Neutrophil (primary cell): ENCODE results near the gene FOXD1.
"Not testable (repeated sequence)": the region's sequence is repeated elsewhere in the genome, so short reads cannot be mapped to it uniquely, and the experiment has no call there.

Experiments used
- H3K27ac ChIP-seq: fragments of 200-600 bp; sonication (generic); 2 replicates; pipeline ENCODE4 v1.5.1; 2016; ENCODE audit warnings: mild to moderate bottlenecking, moderate library complexity
- H3K27me3 ChIP-seq: fragments of 200-600 bp; sonication (generic); 2 replicates; pipeline ENCODE4 v1.6.0; 2016; ENCODE audit warnings: mild to moderate bottlenecking
- H3K36me3 ChIP-seq: fragments of 200-600 bp; sonication (generic); 2 replicates; pipeline ENCODE4 v1.5.1; 2017
- H3K4me1 ChIP-seq, 2 experiments: fragments of 200-600 bp in 1 of 2; sonication (generic) in 1 of 2; 1 replicate in 1 of 2; 2 replicates in 1 of 2; pipeline versions ENCODE4 v1.5.1 to v1.6.1; 2013 to 2016; ENCODE audit warnings: low read depth in 1 of 2, low read length in 1 of 2, mild to moderate bottlenecking in 1 of 2, moderate library complexity in 1 of 2; ENCODE audit not compliant: control insufficient read depth in 1 of 2, insufficient read depth in 1 of 2
- H3K4me3 ChIP-seq, 2 experiments: fragments of 200-600 bp in 1 of 2; sonication (generic) in 1 of 2; 1 replicate in 1 of 2; 2 replicates in 1 of 2; pipeline ENCODE4 v1.5.1; 2013 to 2016; ENCODE audit warnings: low read depth in 1 of 2, low read length in 1 of 2, mild to moderate bottlenecking in 1 of 2, moderate library complexity in 1 of 2
- H3K9me3 ChIP-seq: fragments of 200-600 bp; sonication (generic); 2 replicates; pipeline ENCODE4 v1.5.1; 2016
- TF ChIP-seq, protein P1 (sequence below): fragments of 200-600 bp; sonication (generic); IDR thresholded peaks from 2 replicates; pipeline ENCODE4 v1.5.1; 2016; ENCODE audit warnings: antibody characterized with exemption

FOXD1 gene

DNA sequence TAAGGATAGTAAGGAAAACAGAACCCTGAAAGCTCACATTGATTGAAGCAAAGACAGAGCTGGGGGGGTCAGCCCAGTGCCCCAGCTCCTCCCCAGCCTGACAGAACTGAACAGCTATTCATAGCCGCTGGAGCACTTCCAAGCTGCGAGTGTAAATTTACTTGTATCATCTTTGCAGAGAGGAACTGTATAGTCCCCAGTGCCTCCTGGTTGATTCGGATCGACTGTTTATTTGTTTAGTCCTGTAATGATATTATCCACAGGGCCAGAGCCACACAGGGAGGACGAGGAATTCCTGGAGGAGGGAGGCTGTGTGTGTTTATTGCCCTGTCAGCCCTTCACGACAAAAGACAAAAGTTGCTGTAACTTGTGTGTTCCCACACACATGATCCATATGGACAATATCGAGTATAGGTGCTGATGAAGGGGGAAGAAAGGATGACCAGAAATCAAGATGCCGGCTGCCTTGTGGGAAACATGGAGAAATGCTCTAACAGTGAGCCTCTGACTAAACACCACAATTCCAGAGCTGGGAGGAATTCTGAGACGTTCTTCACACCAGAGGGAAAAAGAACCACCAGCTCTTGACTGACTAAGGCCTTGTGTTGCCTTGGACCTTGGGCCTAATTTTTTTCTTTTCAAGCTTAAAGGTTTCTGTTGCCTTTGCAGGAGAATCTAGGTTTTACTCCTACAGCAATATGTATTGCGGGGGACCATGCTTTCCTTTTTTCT is 31.1 kb downstream of the FOXD1 start:
- Histone ChIP-seq H3K27me3 (peaks cover 100% of the 10 kb centered on the region), H3K9me3 (no peaks in the 10 kb centered on the region), H3K27ac (no peak overlapping the region), H3K4me1 (no peaks in the 10 kb centered on the region), H3K36me3 (no peaks in the 10 kb centered on the region), H3K4me3 (no peak overlapping the region)
- TF ChIP-seq, protein P1, sequence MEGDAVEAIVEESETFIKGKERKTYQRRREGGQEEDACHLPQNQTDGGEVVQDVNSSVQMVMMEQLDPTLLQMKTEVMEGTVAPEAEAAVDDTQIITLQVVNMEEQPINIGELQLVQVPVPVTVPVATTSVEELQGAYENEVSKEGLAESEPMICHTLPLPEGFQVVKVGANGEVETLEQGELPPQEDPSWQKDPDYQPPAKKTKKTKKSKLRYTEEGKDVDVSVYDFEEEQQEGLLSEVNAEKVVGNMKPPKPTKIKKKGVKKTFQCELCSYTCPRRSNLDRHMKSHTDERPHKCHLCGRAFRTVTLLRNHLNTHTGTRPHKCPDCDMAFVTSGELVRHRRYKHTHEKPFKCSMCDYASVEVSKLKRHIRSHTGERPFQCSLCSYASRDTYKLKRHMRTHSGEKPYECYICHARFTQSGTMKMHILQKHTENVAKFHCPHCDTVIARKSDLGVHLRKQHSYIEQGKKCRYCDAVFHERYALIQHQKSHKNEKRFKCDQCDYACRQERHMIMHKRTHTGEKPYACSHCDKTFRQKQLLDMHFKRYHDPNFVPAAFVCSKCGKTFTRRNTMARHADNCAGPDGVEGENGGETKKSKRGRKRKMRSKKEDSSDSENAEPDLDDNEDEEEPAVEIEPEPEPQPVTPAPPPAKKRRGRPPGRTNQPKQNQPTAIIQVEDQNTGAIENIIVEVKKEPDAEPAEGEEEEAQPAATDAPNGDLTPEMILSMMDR = no peak

DNA sequence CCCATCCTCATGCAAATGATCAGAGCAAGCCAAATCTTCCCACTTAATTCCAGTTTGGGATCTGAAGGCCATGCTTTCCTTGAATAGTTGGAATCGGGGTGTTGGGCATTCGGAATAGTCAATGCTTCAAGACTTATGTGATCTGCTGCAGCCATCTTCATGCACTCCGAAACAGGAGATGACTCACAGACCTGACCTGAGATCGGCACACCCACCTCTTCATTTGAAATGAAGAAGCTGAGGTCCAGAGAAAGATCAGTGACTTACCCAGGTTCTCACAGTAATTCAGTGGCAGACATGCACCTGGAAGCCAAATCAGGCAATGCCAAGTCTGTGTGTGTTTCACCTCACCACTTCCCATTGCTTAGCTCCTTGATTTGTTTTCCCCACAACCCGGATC is 33.0 kb downstream of the FOXD1 start:
- peaks cover 98% of the 10 kb centered on the region for H3K27me3 ChIP-seq
- H3K9me3 ChIP-seq = no peaks in the 10 kb centered on the region
- no peak overlapping the region for H3K4me3 ChIP-seq
- H3K36me3 ChIP-seq = no peaks in the 10 kb centered on the region
- no peaks in the 10 kb centered on the region for H3K4me1 ChIP-seq
- no peak overlapping the region for H3K27ac ChIP-seq
- TF ChIP-seq, protein P1 = no peak

DNA sequence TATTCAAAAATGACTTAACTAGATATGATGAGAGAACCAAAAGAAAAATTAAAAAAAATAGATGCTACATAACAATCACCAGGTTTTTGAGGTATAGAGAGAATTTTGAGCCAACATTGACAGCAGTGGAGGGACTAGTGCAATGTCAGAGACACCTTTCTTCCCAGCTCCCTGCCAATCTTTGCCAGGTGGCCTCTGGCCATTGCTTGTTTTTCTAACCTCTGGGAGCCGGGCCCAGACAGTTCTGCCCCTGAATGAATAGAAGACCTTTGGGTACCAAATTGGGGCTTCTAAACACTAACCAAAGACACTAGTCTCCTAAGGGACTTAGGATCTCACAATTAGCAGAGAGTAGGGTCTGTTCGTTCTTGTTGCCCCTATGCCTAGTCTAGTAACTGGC is 33.4 kb downstream of the FOXD1 start:
- Histone ChIP-seq H3K4me3 (no peak overlapping the region), H3K27ac (no peak overlapping the region), H3K36me3 (no peaks in the 10 kb centered on the region), H3K9me3 (no peaks in the 10 kb centered on the region), H3K4me1 (no peaks in the 10 kb centered on the region), H3K27me3 (peaks cover 98% of the 10 kb centered on the region)
- TF ChIP-seq, protein P1 = no peak

DNA sequence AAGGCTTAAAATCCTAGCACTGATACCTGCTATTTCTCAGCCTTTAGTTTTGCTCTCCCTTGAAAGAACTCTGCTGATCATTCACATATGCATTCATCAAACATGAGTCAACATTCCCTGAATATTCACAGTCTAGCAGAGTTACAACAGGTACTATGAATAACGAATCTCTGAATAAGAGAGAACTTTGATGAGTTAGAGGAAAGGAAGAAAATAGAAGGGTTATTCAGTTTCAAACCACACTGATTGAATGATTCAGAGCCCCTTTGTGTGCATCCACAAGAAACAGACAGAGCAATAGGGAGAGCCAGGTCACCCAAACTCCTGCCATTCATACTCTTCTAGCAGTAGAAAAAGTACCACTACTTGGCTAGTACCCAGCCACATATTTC is 36.0 kb downstream of the FOXD1 start:
- TF ChIP-seq, protein P1 = no peak
- Histone ChIP-seq H3K36me3 (no peaks in the 10 kb centered on the region), H3K27me3 (peaks cover 96% of the 10 kb centered on the region), H3K4me3 (no peak overlapping the region), H3K9me3 (no peaks in the 10 kb centered on the region), H3K27ac (no peak overlapping the region), H3K4me1 (no peaks in the 10 kb centered on the region)

DNA sequence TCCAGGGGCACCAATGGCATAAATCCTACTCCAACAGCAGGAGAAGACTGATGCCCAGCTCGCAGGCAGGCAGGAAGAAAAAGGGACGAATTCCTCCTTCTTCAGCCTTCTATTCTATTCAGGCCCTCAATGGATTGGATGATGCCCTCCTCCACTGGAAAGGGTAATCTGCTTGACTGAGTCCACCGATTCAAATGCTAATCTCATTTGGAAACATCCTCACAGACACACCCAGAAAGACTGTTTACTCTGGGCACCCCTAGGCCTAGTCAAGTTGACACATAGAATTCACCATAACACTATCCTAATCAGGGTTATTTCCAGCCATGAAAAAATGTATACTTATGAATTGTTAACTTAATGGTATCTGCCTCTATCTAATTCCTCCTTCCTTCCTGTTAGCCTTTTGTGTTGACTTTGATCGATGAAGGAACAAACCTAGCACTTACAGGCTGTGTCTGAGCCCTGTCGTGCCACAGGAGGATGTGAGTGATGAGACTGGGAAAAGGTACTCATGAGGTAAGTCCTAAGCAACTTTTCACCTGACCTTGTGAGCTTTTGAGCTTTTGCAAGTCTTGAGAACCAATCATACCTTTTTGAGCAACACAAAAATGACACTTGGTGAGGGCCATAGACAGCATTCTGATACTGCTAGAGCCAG is 36.5 kb downstream of the FOXD1 start:
- Histone ChIP-seq H3K27ac (no peak overlapping the region), H3K27me3 (peaks cover 96% of the 10 kb centered on the region)

DNA sequence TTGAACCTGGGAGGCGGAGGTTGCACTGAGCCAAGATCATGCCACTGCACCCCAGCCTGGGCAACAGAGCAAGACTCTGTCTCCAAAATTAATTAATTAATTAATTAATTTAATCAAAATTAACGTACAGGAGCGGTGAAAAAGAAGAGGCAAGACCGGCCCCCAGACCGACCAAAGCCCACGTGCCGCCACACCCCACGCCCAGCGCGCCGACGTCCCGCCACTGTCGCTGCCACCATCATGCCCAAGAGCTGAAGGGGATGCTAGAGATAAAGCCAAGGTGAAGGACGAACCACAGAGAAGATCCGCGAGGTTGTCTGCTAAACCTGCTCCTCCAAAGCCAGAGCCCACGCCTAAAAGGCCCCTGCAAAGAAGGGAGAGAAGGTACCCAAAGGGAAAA is 38.6 kb downstream of the FOXD1 start:
- not testable (repeated sequence) for H3K4me3 ChIP-seq, H3K36me3 ChIP-seq
- peaks cover 95% of the 10 kb centered on the region for H3K27me3 ChIP-seq

More for the DNA sequence above, 36.5 kb downstream of the FOXD1 start:
- TF ChIP-seq, protein P1 = no peak
- Histone ChIP-seq H3K4me1 (no peaks in the 10 kb centered on the region), H3K9me3 (no peaks in the 10 kb centered on the region), H3K4me3 (no peak overlapping the region), H3K36me3 (no peaks in the 10 kb centered on the region)

More for the DNA sequence above, 38.6 kb downstream of the FOXD1 start:
- H3K9me3 ChIP-seq, H3K4me1 ChIP-seq, H3K27ac ChIP-seq: not testable (repeated sequence)
